Fibroblast of skin of back (primary cell): ENCODE data around the gene KLLN.
A peak's percentile ranks its signal among the peaks of the same experiment; 100 is the strongest.
"Not testable (repeated sequence)": the region's sequence is repeated elsewhere in the genome, so short reads cannot be mapped to it uniquely, and the experiment has no call there.

Experiments used
- DNase-seq: peaks from one replicate; pipeline ENCODE4 v3.0.0-alpha.2; 2013

Gene KLLN

DNA sequence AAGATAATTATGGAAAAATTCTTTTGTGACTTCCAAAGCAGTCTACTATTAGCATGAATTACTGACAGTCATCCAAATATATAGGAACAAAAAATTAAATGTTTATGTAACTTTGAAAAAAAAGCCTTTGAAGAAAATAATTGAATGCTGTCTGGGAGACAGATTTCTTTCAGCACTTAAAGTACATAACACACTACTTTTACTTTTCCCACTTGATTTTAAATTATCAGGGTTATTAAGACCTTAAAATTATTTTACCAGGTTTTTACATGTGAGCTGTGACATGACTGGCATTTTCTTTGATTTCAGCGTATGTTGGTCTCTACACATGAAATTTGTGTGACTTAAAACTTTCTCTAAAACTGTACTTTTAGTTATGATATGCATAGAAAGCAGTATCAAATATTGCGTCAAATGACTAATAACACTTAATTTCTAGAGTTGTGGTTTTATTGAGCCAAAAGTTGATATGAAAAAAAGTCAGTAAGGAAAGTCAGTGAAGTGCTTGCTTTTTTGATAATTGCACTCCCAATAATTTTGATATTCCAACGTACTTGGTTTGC lies 3.2 kb upstream of the KLLN start:
- DNase-seq, result no peak

DNA sequence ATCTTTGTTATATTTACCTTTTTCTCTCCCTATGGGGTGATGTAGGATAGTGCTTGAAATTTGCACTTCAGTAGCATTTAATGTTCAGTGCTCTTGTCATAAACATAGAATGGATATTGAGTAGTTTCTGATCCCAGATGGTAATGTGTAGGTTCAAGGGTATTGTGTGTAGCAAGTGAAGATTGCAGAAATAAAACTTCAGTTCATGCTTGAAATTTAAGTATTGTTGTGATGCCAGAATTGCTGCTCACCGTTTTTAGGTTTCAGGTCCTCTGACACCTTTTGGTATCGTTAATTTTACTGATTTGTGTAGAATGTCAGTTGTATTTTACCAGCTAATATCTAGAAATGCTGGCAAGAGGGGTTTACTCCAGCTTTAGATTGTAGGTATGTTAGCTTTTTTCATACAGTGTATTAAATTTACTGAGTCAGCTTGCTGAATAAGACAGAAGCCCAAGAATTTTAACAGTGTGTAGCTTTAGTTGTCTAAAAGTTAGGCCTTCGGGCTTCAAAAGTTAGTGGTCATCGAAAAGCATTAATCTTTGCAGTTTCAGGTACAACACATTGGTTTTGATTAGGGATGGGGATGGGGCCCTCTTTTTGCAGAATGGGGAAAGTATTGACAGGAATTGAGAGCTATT lies 2.0 kb upstream of the KLLN start:
- no peak for DNase-seq

DNA sequence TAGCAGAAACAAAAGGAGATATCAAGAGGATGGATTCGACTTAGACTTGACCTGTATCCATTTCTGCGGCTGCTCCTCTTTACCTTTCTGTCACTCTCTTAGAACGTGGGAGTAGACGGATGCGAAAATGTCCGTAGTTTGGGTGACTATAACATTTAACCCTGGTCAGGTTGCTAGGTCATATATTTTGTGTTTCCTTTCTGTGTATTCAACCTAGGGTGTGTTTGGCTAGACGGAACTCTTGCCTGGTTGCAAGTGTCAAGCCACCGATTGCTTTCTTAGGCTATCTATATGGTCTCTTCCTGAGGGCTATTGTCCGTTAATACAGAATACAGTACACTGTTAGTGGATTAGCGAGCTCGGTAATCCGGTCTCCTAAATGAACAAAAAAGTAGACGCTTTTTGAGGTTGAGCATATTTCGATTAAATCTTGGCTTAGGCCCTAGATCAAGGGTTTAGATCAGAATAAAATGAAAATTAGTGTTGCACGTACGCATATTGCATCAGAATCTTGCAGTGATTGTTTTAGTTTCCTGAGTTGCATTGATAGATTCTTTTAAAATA lies 1.2 kb upstream of the KLLN start:
- DNase-seq, result peak; percentile 31

DNA sequence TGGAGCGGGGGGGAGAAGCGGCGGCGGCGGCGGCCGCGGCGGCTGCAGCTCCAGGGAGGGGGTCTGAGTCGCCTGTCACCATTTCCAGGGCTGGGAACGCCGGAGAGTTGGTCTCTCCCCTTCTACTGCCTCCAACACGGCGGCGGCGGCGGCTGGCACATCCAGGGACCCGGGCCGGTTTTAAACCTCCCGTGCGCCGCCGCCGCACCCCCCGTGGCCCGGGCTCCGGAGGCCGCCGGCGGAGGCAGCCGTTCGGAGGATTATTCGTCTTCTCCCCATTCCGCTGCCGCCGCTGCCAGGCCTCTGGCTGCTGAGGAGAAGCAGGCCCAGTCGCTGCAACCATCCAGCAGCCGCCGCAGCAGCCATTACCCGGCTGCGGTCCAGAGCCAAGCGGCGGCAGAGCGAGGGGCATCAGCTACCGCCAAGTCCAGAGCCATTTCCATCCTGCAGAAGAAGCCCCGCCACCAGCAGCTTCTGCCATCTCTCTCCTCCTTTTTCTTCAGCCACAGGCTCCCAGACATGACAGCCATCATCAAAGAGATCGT lies 690 bp upstream of the KLLN start:
- DNase-seq, result peak; percentile 39

DNA sequence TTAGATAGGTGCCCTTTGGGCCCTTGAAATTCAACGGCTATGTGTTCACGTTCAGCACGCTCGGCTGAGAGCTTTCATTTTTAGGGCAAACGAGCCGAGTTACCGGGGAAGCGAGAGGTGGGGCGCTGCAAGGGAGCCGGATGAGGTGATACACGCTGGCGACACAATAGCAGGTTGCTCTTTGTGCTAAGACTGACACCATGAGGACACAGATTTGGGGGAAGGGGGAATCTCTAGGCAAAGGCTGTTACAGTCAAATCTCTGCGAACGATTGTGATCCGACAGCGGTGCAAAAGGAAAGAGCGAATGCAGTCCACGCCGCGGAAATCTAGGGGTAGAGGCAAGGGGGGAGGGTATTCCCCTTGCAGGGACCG lies 667 bp downstream of the KLLN start:
- no peak for DNase-seq

DNA sequence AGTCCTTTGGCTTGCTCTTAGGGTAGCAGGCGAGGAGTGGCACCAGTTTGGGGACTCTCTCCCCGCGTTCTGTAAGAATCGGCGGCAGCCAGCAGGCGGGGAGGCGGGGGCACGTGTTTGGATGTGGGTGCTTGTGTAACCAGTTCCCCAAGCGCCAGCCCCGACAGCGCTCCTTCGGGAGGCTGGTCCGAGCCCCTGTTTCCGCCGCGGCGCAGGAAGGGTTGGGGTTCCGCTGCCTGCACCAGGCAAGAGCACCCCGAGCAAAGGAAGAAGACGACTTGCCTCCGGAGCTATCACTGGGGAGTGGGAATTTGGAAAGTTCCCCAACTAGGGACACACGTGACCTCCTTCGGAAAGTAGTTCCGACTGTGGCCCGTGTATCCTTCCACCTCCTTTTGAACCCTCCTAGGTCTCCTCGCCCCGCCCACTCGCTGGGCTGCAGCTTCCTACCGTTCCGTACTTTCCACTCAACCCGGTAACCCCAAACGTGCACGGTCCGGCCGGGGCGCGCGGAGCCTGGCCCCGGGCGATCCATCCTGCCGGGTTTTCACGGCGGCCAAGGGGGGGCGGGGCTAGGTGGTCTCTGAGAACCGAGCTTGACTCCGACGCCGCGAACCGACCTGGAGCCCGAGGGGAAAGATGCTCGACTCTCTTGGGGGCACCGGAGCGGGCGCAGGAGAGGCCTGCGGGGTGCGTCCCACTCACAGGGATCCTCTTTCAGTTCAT lies 1.2 kb downstream of the KLLN start:
- DNase-seq, result peak; percentile 97

DNA sequence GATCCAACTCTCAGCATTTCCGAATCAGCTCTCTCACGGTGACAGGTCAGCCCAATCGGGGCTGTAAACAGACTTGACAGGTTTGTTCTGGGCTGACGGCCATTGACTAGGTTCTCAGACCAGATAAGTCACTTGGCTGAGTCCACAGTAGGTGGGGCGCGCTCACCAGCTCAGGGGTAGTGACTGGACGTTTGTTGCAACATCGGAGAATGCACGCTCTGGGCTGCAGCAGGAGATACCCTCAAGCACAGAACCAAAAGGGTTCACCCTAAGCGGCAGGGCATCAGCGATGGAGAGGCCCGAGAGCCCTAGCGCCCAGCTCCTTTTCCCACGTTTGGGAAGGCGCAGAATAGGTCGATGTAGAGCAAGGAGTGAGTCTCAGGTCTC lies 1.8 kb downstream of the KLLN start:
- peak; percentile 62 for DNase-seq

DNA sequence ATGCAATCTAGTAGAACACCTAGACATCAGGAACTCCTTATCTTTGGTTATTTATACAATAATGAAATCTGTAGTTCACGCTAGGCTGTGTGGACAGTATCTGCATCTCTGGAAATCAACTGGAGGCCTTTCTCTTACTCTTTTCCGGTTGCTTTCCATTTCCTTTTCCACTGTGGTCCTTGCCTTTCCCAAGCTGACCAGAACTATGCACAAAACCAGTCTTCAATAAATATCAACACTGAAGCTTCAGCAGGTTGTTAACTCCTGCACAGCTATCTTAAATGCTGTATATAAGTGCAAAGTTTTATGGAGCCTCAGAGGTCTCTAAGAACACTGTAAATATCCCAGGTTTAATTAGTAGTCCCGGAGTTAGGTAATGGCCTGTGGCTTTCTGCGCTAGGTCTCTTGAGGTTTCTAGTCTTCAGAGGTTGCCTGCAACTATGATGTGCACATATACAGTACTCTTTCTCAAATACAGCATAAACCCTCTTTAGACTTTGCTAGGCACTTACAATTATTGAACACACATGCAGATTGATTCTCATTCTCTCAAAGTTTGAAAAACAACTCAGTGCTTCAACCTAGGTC lies 2.4 kb downstream of the KLLN start:
- no peak for DNase-seq

DNA sequence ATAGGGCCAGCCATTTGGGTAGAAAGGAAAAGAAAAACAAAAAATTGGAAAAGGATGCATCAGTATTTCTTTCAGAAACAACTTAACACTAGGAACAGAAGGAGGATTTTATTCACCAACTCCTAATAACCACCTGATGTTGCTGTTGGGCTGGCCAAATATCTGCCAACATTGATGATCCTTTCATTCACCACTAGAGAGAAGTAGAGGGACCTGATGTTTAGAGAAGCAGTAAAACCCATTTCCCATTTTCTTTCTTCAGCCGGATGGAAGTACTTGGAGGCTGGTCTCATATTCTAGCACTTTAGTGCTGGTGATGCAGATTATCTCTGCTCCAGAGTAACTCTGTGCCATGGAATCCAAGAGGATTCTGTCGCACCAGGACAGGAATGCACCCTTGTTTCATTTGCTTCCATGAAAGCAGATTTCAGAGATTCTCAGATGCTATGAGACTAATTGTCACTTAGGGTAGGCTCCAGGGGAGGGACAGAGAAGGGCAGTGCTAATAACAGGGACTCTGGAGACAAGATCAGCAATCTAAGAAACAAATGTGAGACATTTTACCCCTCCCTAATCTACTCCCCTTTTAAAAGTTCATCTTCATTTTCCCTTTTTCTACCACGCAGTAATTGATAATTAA lies 3.1 kb downstream of the KLLN start:
- peak; percentile 76 for DNase-seq

DNA sequence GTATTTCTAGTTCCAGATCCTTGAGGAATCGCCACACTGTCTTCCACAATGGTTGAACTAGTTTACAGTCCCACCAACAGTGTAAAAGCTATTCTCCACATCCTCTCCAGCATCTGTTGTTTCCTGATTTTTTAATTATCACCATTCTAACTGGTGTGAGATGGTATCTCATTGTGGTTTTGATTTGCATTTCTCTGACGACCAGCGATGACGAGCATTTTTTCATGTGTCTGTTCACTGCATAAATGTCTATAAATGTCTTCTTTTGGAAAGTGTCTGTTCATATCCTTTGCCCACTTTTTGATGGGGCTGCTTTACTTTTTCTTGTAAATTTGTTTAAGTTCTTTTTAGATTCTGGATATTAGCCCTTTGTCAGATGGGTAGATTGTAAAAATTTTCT lies 7.7 kb downstream of the KLLN start:
- DNase-seq, result not testable (repeated sequence)

DNA sequence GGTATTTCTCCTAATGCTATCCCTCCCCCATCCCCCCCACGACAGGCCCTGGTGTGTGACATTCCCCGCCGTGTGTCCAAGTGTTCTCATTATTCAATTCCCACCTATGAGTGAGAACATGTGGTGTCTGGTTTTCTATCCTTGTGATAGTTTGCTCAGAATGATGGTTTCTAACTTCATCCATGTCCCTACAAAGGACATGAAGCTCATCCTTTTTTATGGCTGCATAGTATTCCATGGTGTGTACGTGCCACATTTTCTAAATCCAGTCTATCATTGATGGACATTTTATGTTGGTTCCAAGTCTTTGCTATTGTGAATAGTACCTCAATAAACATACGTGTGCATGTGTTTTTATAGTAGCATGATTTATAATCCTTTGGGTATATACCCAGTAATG lies 8.1 kb downstream of the KLLN start:
- not testable (repeated sequence) for DNase-seq

DNA sequence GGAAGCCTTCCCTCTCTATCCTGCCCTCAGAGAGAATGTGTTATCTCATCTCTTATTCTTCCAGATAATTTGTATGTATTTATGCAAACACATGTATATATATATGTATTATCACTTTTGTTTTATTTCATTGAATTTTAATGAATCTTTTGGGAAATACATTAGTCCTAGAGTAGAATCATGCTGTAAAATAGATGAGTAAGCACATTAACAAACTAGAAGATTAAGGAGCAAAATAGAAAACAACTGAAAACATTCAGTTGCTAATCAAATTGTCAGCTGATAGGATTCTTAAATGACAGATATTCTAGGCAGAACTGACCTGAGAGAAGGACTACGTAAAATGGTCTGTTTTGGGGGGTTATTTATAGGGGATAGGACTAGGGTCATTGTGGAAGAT lies 11.2 kb downstream of the KLLN start:
- DNase-seq, result no peak

DNA sequence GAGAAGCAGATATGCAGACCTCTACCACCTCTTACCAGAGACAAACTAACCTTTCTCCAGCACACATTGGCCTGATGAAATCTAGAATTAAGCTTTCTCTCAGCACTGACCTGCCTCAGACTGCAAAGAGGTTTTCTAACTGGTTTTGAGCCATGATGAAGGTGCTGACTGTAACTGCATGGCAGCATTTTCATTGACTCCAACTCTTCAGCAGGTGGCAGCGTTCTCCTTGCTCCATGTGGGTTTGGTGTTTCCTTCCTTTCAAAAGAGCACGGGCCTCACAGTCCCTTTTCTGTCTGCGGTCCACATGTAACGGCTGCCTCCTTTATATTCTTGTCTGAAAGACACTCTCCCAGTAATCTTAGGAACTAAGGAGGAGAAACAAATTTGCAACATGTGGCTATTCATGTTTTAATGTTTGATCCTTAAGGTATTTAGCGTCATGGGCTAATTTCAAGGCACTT lies 12.6 kb downstream of the KLLN start:
- DNase-seq, result peak; percentile 67

DNA sequence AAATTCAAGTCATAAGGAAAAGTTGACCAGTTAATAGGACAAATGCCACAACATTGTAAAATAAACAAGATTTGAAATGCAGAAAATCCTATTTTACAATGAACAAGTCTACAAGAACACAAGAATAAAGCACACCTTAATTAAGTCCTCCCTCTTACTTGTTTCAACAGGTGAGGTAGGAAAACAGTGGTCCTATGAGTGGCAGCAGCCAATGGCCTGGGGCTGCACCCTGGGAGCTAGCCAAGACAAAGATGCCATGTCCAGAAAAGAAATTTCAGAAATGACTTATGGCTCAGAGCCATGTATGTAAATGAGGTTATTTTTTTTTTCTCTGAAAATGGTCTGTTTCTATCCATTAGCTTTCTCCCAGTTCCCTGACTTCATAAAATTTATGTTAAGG lies 14.3 kb downstream of the KLLN start:
- no peak for DNase-seq

DNA sequence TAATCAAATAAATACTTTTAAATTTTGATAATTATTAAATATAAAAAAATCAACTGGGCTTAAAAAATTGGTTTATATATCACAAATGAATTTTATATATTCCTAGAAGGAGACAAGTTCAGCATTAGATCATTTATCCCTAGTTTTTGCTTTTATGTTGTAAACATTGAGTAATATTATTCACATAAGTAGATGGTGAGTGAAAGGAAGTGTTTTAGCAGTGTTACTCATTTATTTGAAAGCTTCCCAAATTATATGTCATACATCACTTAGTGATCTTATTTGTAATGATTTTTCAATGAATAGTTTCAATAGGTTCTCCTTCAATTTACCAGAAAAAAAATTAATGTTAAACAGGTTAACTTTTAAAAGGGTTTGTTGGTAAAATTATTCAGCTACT lies 15.8 kb downstream of the KLLN start:
- DNase-seq, result no peak

DNA sequence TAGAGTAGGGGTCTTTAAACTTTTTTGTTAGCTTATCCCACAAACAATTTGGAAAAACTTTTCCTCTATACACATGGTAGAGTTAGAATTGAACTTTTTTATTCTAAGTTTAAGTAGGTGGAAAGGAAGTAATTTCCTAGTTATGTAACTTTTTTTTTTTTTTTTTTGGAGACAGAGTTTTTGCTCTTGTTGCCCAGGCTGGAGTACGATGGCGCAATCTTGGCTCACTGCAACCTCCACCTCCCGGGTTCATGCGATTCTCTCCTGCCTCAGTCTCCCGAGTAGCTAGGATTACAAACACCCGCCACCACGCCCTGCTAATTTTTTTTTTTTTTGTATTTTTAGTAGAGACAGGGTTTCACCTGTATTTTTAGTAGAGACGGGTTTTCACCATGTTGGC lies 16.6 kb downstream of the KLLN start:
- DNase-seq, result not testable (repeated sequence)

DNA sequence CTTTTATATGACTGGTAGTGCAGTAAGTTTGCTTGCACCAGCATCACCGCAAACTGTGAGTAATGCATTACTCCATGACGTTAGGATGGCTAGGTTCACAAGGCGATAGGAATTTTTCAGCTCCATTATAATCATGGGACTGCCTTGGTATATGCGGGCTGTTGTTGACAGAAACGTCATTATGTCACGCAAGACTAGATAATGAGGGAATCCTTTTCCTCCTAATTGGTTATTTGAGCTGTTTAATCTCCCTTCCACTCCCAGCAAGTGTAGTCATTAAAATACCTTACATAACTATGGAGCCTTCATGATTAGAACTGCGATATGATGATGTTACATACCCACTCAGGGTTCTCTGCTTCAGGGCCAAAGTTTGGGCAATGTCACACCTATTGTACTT lies 17.3 kb downstream of the KLLN start:
- no peak for DNase-seq

DNA sequence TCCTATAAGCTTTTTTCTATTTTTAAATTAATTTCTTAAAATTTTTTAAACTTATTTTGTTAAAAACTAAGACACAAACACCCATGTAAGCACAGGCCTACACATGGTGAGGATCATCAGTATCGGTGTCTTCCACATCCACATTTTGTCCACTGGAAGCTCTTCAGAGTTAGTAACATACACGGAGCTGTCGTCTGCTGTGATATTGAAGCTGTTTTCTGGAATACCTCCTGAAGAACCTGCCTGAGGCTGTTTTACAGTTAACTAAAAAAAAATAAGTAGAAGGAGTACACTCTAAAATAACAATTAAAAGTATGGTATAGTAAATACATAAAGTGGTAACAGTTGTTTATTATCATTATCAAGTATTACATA lies 17.7 kb downstream of the KLLN start:
- no peak for DNase-seq

DNA sequence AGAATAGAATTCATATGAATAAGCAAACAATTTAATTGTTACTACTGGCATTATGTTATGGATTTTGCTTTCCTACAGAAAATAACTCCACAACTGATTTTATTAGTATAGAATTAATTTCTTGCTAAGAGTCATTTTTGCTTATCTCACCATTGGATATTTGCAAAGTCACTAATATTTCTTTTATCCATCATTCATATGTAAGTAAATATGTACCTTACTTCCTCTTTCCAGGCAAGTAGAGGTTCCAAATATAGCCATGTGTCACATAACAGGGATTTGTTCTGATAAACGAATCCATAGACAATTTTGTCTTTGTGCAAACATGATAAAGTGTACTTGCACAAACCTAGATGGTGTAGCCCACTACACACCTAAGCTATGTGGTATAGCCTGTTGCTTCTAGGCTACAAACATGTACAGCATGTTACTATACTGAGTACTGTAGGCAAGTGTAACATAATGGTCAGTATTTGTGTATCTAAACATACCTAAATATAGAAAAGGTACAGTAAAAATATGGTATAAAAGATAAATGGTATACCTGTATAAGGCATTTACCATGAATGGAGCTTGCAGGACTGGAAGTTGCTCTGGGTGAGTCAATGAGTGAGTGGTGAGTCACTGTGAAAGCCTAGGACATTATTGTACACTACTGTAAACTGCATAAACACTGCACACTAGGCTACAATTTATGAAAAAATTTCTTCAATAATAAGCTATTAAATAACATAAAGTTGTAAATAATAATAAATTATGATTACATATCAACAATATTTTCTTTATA lies 18.3 kb downstream of the KLLN start:
- peak; percentile 64 for DNase-seq

DNA sequence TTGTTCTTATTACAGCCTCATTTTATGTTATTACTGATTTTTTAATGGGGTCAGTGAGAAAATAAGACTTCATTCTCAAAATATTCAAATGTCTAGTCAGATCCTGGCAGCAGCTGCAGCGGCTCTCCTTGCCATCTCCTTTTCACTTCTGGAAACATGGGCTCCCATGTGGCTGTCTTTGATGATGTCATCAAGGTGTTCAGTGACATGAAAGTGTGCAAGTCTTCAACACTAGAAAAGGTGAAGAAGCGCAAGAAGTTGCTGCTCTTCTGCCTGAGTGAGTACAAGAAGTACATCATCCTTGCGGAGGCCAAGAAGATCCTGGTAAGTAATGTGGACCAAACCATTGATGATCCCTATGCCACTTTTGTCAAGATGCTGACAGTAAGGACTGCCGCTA lies 19.6 kb downstream of the KLLN start:
- no peak for DNase-seq

DNA sequence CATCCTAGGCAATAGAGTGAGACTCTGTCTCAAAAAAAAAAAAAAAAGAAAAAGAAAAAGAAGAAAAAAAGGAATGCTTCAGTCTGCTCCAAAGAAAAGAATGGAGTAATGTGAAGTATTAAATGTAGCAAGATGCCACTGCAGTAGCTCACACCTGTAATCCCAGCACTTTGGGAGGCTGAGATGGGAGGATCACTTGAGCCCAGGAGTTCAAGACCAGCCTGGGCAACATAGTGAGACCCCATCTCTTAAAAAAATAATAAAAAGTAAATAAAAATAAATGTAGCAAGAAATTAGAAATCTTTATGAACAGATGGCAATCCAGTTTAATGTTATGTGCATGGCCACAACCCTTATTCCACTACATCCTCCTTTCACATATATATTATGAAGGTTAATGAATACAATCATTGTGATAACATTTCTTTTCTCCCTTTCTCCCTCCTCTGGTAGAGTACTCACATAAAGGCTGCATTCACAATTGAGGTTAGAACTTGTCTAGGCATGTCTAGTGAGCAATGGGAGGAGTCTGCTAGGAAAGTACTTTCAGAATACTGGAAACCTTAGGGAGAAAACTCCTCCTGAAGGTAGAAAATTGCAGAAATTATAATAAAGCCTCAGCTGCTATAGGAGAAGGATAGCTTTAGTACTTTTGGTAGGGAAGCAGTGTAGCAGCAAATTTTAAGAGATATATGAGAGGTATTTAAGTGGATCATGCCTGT lies 20.4 kb downstream of the KLLN start:
- DNase-seq, result peak; percentile 68
